Astrocyte (in vitro differentiated cells and primary cell): ENCODE results near the gene KIAA1671. TPM values are rescaled to one million over a fixed set of nuclear protein-coding genes. Genes with fewer than 3 reads are reported as not detected.

Experiments used
- DNase-seq: peaks from one replicate; pipeline ENCODE4 v3.0.0-alpha.2; 2010; ENCODE audit warnings: low read depth
- FAIRE-seq: peaks from 2 replicates; lab custom pipeline; 2011; peaks lifted over from hg19 to GRCh38; lab: Jason Lieb, UNC
- H2AFZ ChIP-seq: 2 replicates; pipeline ENCODE4 v1.6.0; 2012; ENCODE audit warnings: low read depth, low read length, inconsistent platforms
- H3K27ac ChIP-seq: 2 replicates; pipeline ENCODE4 v1.5.1; 2011; ENCODE audit warnings: low read depth, low read length, inconsistent platforms
- H3K27me3 ChIP-seq: 2 replicates; pipeline ENCODE4 v1.6.0; 2011; ENCODE audit warnings: low read length, inconsistent platforms; ENCODE audit not compliant: insufficient read depth
- H3K36me3 ChIP-seq: 2 replicates; pipeline ENCODE4 v1.5.1; 2011; ENCODE audit warnings: low read length, inconsistent platforms; ENCODE audit not compliant: insufficient read depth
- H3K4me1 ChIP-seq: 2 replicates; pipeline ENCODE4 v1.5.1; 2011; ENCODE audit warnings: low read length, inconsistent platforms; ENCODE audit not compliant: insufficient read depth
- H3K4me2 ChIP-seq: 2 replicates; pipeline ENCODE4 v1.6.0; 2012; ENCODE audit warnings: low read length, inconsistent platforms
- H3K4me3 ChIP-seq: 2 replicates; pipeline ENCODE4 v1.5.1; 2011; ENCODE audit warnings: low read depth, mild to moderate bottlenecking, low read length, inconsistent platforms; ENCODE audit not compliant: insufficient read depth
- H3K79me2 ChIP-seq: 2 replicates; pipeline ENCODE4 v1.6.0; 2012; ENCODE audit warnings: mild to moderate bottlenecking, low read length, inconsistent platforms; ENCODE audit not compliant: insufficient read depth
- H3K9ac ChIP-seq: 2 replicates; pipeline ENCODE4 v1.6.0; 2012; ENCODE audit warnings: mild to moderate bottlenecking, low read length, inconsistent platforms
- H3K9me3 ChIP-seq: 2 replicates; pipeline ENCODE4 v1.5.1; 2012; ENCODE audit warnings: low read depth, mild to moderate bottlenecking, low read length, inconsistent platforms; ENCODE audit not compliant: insufficient read depth
- H4K20me1 ChIP-seq: 2 replicates; pipeline ENCODE4 v1.6.0; 2012; ENCODE audit warnings: low read length, inconsistent platforms; ENCODE audit not compliant: insufficient read depth
- H3K27ac Mint-ChIP-seq: one replicate; pipeline ENCODE4 v1.8.0; 2021; ENCODE audit warnings: mild to moderate bottlenecking, mixed read lengths; ENCODE audit not compliant: unreplicated experiment
- H3K27me3 Mint-ChIP-seq: one replicate; pipeline ENCODE4 v1.8.0; 2021; ENCODE audit warnings: low read depth, mixed read lengths; ENCODE audit not compliant: unreplicated experiment
- H3K36me3 Mint-ChIP-seq: one replicate; pipeline ENCODE4 v1.8.0; 2021; ENCODE audit warnings: low read depth, mixed read lengths; ENCODE audit not compliant: unreplicated experiment
- H3K4me1 Mint-ChIP-seq: one replicate; pipeline ENCODE4 v1.8.0; 2021; ENCODE audit warnings: low read depth, mixed read lengths; ENCODE audit not compliant: unreplicated experiment
- H3K4me3 Mint-ChIP-seq: one replicate; pipeline ENCODE4 v1.8.0; 2021; ENCODE audit warnings: mild to moderate bottlenecking, moderate library complexity, mixed read lengths; ENCODE audit not compliant: unreplicated experiment
- H3K9me3 Mint-ChIP-seq: one replicate; pipeline ENCODE4 v1.8.0; 2021; ENCODE audit warnings: mild to moderate bottlenecking, mixed read lengths; ENCODE audit not compliant: unreplicated experiment
- CTCF ChIP-seq: IDR thresholded peaks from 2 replicates; pipeline ENCODE4 v1.5.1; 2011; ENCODE audit warnings: low read depth, mild to moderate bottlenecking, inconsistent platforms, low read length, moderate library complexity; ENCODE audit not compliant: insufficient read depth
- EZH2 ChIP-seq: IDR thresholded peaks from 2 replicates; pipeline ENCODE4 v1.6.1; 2012; ENCODE audit warnings: mild to moderate bottlenecking, low read length, inconsistent platforms; ENCODE audit not compliant: insufficient read depth
- total RNA-seq: library from RNA; stranded (reverse); gene quantifications from 2 replicates; pipeline ENCODE4 v1.2.1, GENCODE V29; 2021

The KIAA1671 gene
- total RNA-seq, 1 donor from 2014 or later: 28.4 TPM

- no peaks in the 10 kb centered on the region for H3K4me1 ChIP-seq
- H3K27ac ChIP-seq: no peak overlapping the region
- Mint-ChIP-seq H3K9me3 (no peaks in the 10 kb centered on the region), H3K4me3 (no peak overlapping the region), H3K36me3 (peaks cover 3% of the 10 kb centered on the region), H3K4me1 (peaks cover 7% of the 10 kb centered on the region), H3K27ac (no peak overlapping the region), H3K27me3 (peaks cover 3% of the 10 kb centered on the region)
- no peaks in the 10 kb centered on the region for H3K79me2 ChIP-seq
- no peak overlapping the region for H3K9ac ChIP-seq
- no peaks in the 10 kb centered on the region for H3K36me3 ChIP-seq
- TF ChIP-seq EZH2: no peak
- no peak for TF ChIP-seq CTCF
- no peak overlapping the region for H3K4me3 ChIP-seq
- H3K9me3 ChIP-seq: no peaks in the 10 kb centered on the region
- FAIRE-seq: no peak
- H3K4me2 ChIP-seq: no peak overlapping the region
- H3K27me3 ChIP-seq: no peaks in the 10 kb centered on the region
- DNase-seq: no peak
- no peaks in the 10 kb centered on the region for H4K20me1 ChIP-seq
- no peak overlapping the region for H2AFZ ChIP-seq
Observed at GRCh38 chr22:25096638-25097405, 144.3 kb downstream of the KIAA1671 start.

- peaks cover 3% of the 10 kb centered on the region for H3K36me3 Mint-ChIP-seq
- Histone ChIP-seq H3K27ac (no peak overlapping the region), H3K36me3 (no peaks in the 10 kb centered on the region), H3K27me3 (no peaks in the 10 kb centered on the region), H2AFZ (no peak overlapping the region), H3K4me2 (peak overlapping the region; percentile 36), H3K4me1 (no peaks in the 10 kb centered on the region), H3K9me3 (no peaks in the 10 kb centered on the region), H4K20me1 (no peaks in the 10 kb centered on the region), H3K4me3 (no peak overlapping the region), H3K9ac (no peak overlapping the region), H3K79me2 (no peaks in the 10 kb centered on the region)
- H3K27ac Mint-ChIP-seq: no peak overlapping the region
- no peak overlapping the region for H3K4me3 Mint-ChIP-seq
- H3K9me3 Mint-ChIP-seq: no peaks in the 10 kb centered on the region
- TF ChIP-seq EZH2 (no peak), CTCF (no peak)
- peaks cover 7% of the 10 kb centered on the region for H3K4me1 Mint-ChIP-seq
- FAIRE-seq: no peak
- H3K27me3 Mint-ChIP-seq: peaks cover 3% of the 10 kb centered on the region
- no peak for DNase-seq
Observed at GRCh38 chr22:25098445-25099081, 146.0 kb downstream of the KIAA1671 start.

GRCh38 chr22:25099202-25099601 is 146.7 kb downstream of the KIAA1671 start:
- FAIRE-seq (no peak), DNase-seq (no peak)
- Mint-ChIP-seq H3K27me3 (peaks cover 3% of the 10 kb centered on the region), H3K36me3 (peaks cover 1% of the 10 kb centered on the region), H3K9me3 (no peaks in the 10 kb centered on the region), H3K27ac (no peak overlapping the region), H3K4me3 (no peak overlapping the region), H3K4me1 (peaks cover 7% of the 10 kb centered on the region)
- no peaks in the 10 kb centered on the region for H3K9me3 ChIP-seq
- H3K4me2 ChIP-seq: no peak overlapping the region
- TF ChIP-seq CTCF (no peak), EZH2 (no peak)
- no peaks in the 10 kb centered on the region for H3K79me2 ChIP-seq
- H3K9ac ChIP-seq: no peak overlapping the region
- no peak overlapping the region for H2AFZ ChIP-seq
- H3K4me3 ChIP-seq: no peak overlapping the region
- H3K27me3 ChIP-seq: no peaks in the 10 kb centered on the region
- no peak overlapping the region for H3K27ac ChIP-seq
- no peaks in the 10 kb centered on the region for H4K20me1 ChIP-seq
- H3K4me1 ChIP-seq: no peaks in the 10 kb centered on the region
- no peaks in the 10 kb centered on the region for H3K36me3 ChIP-seq
